GM19099 (cell line): ENCODE data around the gene PFDN5.
A peak's percentile ranks its signal among the peaks of the same experiment; 100 is the strongest.

Source experiments
- POLR2A ChIP-seq: IDR thresholded peaks from 3 replicates; pipeline ENCODE4 v1.6.1; 2011; ENCODE audit warnings: low read depth; ENCODE audit not compliant: insufficient read length; ENCODE audit errors: extremely low read depth

The PFDN5 gene

GRCh38 chr12:53295070-53295890 is at the start of gene PFDN5:
TSS of gene PFDN5 (plus strand) at chr12:53295542. CDS start at chr12:53295568, 26 bp downstream.
- peak; percentile 90 for TF ChIP-seq POLR2A

- TF ChIP-seq POLR2A, result peak; percentile 85
Measured at GRCh38 chr12:53251477-53252348, 43.6 kb upstream of the PFDN5 start.

- no peak for TF ChIP-seq POLR2A
Measured at GRCh38 chr12:53252349-53252916, 42.9 kb upstream of the PFDN5 start.

GRCh38 chr12:53253298-53253697 is 42.0 kb upstream of the PFDN5 start:
- TF ChIP-seq POLR2A, result no peak

GRCh38 chr12:53254816-53255545 is 40.4 kb upstream of the PFDN5 start:
- TF ChIP-seq POLR2A, result no peak

GRCh38 chr12:53255996-53256395 is 39.3 kb upstream of the PFDN5 start:
- TF ChIP-seq POLR2A, result no peak

- no peak for TF ChIP-seq POLR2A
Measured at GRCh38 chr12:53258541-53259539, 36.5 kb upstream of the PFDN5 start.

GRCh38 chr12:53259891-53260290 is 35.5 kb upstream of the PFDN5 start:
- no peak for TF ChIP-seq POLR2A

GRCh38 chr12:53265783-53266182 is 29.6 kb upstream of the PFDN5 start:
- TF ChIP-seq POLR2A, result no peak

- TF ChIP-seq POLR2A, result no peak
Measured at GRCh38 chr12:53267306-53267998, 27.9 kb upstream of the PFDN5 start.

- TF ChIP-seq POLR2A, result peak; percentile 56
Measured at GRCh38 chr12:53267999-53268629, 27.2 kb upstream of the PFDN5 start, which contains the start of gene ESPL1. TSS of gene ESPL1 (plus strand) at chr12:53268299. CDS start at chr12:53268767, 468 bp downstream.
